NCI-H146 (cell line): ENCODE results near the gene GPR142.
A peak's percentile ranks its signal among the peaks of the same experiment; 100 is the strongest.

ENCODE experiments used
- DNase-seq: peaks from one replicate; lab custom pipeline; 2025; lab: John Stamatoyannopoulos, UW

Gene GPR142

DNA sequence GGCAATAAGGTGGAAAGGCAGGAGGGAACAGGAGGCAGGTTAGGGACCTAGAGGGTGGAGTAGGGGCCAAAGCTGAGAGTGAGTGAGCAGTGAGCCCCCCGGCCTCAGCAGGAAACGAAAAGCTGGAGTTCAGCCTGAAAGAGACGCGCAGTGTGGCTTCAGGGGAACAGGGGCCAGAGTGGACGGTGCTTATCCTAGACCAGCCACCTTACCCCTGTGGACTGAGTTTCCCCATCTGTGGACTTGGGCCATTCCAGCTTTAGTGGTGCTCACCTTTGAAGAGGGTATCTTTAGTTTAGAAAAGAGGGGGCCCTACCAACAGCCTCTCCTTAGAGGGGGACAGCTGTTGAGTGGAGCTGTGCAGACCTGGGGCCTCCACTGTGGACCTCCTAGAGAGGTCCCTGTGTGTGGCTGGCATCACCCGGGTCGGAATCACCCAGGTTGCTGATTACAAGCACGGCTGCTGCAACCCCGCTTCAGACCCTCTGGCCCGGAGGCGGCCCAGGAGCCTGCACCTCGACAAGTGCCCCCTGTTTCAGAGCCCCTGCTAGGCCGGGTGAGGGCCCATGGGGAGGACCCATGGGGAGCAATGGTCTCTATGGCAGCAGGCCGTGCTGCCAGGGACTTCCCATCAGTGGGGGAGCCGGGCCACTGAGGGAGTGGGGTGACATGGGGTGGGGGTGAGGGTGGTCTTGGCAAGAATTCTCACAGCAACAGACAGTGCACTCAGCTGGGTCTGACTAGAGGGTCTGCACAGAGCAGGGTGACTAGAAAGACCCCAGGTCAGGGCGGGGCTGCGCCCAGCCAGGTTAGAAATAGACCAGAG is 2.6 kb downstream of the GPR142 start:
- DNase-seq = no peak

DNA sequence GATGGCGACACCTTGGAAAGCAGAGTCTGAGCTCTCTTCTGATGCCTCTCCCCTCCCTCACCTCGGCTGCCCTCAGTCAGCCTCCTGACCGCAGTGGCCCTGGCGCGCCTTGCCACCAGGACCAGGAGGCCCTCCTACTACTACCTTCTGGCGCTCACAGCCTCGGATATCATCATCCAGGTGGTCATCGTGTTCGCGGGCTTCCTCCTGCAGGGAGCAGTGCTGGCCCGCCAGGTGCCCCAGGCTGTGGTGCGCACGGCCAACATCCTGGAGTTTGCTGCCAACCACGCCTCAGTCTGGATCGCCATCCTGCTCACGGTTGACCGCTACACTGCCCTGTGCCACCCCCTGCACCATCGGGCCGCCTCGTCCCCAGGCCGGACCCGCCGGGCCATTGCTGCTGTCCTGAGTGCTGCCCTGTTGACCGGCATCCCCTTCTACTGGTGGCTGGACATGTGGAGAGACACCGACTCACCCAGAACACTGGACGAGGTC is 4.4 kb downstream of the GPR142 start:
- no peak for DNase-seq

DNA sequence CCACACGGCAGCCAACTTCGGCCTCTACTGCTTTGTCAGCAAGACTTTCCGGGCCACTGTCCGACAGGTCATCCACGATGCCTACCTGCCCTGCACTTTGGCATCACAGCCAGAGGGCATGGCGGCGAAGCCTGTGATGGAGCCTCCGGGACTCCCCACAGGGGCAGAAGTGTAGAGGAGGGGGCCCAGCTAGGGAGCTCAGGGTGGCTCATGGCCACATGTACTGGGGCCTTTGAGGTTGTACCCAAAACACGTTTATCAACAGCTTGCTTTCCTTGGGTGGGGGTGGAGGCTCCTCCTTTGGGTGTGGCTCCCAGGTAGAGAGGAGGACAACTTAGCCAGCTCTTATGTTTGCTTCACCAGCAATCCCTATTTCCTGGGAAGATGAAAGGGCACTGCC is 5.1 kb downstream of the GPR142 start:
- DNase-seq = no peak

DNA sequence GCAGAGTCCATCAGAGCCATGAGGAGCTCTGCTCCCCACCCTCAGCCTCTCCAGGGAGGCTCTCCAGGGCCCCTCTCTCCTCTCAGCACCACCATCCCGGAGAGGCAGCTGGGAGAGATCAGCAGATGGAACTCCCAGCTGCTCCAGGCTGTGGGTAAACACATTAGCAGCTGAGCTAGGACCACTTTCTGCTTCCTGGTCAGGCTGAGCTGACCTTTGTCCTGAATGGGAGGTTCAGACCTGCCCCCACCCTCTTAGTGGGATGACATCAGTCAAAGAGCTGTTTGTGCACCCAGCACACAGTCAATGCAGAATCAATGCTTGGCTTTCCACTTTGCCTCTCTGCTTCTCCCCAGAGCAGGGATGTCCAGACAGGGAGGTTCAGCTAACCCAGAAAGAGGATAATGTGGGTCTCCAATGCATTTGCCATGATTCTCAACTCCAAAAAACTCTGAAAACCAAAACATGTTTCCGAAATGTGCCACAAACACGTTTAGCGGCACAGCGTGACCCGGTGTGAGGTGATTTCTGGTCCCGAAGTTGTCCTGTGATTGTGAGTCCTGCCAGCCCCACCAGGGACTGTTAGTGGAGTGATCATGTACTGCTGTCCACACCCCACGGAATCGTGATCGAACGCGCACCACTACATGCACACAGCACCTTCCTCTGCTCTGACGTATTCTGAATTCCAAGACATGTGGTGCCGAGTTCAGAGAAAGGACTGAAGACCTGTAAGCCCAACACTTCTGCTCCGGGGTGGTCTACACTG is 6.7 kb downstream of the GPR142 start:
- peak; percentile 66 for DNase-seq

DNA sequence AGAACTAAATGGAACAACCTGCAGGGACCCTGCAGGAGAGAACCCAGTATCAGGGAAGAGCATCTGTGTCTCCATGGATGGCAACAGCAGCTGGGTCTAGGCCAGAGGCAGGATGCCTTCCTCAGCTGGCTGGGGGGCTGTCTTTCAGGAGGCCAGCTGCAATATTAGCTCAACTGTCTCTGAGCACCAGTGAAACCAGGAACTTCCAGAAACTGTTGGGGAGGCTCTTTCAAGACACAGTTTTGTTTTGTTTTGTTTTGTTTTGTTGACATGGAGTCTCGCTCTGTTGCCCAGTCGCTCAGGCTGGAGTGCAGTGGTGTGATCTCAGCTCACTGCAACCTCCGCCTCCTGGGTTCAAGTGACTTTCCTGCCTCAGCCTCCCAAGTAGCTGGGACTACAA is 7.6 kb downstream of the GPR142 start:
- DNase-seq = no peak

DNA sequence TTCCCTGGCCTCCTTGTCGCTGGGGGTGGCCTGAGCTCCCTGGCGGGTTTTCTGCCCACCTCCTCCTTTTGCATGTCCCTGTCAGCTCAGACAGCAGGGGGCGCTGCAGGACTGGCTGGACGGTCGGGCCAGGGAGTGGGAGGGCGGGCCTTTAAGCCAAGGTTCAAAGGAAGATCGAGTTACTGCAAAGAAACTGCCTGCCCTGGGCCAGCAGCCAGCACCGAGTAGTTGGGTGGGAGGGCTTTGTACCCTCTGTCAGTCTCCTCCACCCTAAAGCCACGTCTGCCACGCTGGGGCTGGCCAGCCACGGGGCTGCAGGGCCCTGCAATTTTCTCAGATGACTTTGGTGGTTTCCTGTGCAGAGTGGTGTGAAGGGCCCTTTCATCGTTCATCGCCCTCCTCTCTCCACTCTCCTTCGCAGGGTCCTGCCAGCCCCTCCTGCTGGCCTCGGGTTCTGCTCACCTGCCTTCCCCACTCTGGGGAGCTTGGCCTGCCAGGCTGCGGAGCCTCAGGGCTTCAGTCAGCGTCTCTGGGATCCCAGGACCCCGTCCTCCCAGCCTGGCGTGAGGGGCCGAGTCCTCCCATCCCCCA is 12.3 kb downstream of the GPR142 start:
- DNase-seq = peak; percentile 62

DNA sequence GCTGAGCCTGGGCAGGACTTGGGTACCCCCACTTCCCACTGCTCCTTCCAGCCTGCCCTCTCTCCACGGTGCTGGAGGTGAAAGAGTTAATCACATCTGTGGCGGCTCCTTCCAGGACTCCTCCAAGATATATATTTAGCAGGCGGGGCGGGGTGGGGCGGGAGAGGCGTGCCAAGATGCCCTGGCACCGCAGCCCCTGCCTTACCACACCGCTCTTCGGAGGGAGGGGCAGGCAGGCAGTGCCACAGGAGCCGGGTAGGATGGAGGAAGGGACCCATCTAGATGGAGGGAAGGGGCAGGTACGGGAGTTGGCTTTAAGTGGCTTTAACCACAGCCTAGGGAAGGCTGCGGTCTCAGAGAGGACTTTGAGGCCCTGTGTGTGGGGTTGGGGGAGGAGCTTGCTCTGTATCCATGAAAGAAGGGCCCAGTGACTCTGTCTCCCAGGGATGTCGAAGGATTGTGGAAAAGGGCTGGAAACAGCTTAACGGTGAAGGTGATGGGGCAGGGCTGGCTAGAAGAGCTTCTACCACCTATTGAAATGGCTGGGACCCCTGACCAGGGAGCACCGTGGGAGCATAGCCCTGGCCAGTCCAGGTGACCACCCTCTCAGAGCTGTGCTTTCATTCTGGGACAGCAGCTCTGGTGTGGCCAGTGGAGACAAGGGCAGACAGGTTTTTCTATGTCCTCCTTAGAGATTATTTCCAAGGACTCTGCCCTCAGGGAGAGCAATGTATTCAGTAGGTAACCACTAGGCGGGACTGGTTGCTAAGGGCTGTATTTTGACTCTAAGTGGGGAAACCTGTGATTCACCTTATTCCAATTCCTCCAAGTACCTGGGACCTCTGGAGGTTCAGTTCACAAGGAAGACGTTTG is 13.0 kb downstream of the GPR142 start:
- no peak for DNase-seq

DNA sequence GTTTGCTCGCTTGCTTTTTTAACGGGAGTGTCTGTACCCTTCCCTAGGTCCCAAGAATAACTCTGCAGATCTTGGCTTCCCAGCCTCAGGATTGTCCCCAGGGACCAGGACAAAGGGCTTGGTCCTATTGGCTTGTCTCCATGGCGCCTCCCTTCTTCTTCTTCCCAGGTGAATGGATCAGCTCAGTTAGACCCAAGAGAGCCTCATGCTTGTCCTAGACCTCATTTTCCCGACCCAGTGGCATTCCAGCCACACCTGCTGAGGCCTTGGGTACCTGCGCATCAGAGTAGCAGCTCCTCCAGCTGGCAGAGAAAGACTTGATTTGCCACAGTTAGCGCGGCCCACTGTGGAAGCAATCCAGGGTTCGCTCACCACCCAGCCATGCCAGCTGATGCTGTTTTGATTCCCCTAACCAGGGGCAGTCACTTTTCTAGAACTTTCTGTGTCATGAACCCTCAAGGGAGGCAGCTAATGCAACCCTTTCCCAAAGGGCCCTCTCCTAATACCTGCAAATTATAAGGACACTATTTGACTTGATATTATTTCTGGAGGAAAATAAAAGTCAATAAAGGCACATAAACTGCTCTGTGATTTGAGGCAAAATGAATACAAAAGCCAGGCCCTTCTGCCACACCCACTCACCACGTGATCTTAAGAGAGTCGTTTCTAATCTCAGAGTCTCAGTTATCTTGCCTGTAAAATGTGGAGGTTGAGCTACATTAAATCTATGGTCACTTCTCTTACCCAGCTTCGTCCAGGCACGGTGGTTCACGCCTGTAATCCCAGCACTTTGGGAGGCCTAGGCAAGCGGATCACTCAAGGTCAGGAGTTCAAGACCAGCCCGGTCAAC is 13.9 kb downstream of the GPR142 start:
- DNase-seq = no peak

DNA sequence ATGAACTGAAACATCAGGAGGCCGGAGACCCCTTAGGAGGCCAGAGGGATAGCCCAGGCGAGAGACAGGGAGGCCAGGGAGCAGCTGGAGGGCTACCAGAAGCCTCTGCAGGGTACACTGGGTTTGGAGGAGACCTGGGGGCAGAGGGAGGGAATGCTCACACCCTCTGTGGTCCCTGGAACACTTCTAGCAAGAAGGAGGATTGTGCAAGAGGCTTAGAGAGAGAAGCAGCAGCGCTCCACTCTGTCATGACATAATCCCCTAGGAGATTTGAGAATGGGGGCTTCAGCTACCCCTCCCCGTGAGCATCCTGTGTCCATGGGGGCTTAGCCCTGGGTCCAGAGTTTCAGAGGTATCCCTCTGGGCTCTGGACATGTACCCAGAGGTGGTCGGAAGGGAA is 15.8 kb downstream of the GPR142 start:
- DNase-seq = no peak

DNA sequence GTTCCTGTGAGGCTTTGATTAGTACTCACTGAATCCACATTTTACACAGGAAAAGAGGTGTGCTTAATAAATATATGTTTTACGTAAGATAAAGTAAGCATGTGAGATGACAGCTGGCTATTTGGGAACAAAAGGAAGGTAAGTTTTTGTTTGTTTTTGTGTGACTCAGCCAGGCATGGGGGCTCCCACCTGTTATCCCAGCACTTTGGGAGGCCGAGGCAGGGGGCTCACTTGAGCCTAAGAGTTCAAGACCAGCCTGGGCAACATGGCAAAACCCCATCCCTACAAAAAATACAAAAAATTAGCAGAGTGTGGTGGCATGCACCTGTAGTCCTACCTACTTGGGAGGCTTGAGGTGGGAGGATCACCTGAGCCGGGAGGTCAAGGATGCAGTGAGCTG is 17.9 kb downstream of the GPR142 start:
- no peak for DNase-seq

DNA sequence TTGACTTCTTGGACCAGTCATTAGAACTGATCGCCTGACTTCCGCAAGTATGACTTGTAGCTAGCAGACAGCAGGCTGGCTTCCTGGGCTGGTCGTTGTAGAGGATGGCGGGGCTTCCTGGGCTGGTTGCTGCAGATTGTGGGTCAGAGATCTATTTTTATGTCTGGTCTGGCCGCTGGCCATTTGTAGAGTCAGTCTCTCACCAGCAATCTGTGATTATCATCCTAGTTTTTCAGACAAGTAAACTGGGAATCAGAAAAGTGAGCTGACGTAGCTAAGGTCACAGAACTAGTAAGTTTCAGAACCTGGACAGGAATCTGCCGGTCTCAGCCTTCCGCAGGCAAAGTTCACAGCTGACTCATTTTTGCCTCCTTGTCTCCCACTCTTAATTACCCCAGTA is 19.1 kb downstream of the GPR142 start:
- DNase-seq = no peak

DNA sequence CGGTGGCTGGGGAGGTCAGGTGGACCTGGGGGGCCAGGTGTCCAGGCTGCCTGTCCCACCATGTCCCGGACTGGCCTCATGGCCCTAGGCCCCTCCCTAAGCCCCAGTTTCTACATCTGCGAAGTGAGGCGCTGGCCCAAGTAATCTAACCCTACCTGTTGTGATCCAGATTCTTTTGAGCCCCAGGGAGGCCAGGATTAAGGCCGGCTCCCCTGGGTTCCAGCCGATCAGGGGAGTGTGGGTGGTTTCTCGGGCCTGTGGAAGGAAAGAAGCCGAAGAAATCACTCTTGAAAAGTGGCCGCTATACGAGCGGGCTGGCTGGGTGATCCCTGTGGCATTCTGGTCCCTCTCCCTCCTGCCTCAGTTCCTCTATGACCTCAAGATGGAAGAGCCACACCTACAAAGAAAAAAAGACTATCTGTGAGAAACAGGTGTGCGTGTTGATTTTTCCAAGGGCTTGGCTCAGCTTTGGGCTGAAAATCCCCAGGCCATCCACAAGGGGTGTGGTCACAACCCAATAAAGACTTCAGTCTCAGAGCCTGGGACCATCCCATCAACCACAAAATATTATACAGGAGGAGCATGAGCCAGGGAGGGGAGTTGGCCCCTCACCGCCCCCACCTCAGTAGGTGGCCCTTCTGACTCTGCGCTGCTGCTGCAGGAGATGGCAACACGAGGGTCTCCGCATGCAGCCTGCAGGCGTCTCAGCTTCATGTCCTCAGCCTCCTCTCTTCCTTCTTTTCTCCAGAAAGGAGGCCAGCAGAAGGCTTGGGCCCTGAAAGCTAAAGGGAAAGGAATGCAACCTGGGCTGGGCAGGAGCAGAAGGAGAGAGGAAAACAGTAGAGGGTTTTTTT is 20.3 kb downstream of the GPR142 start:
- DNase-seq = no peak

DNA sequence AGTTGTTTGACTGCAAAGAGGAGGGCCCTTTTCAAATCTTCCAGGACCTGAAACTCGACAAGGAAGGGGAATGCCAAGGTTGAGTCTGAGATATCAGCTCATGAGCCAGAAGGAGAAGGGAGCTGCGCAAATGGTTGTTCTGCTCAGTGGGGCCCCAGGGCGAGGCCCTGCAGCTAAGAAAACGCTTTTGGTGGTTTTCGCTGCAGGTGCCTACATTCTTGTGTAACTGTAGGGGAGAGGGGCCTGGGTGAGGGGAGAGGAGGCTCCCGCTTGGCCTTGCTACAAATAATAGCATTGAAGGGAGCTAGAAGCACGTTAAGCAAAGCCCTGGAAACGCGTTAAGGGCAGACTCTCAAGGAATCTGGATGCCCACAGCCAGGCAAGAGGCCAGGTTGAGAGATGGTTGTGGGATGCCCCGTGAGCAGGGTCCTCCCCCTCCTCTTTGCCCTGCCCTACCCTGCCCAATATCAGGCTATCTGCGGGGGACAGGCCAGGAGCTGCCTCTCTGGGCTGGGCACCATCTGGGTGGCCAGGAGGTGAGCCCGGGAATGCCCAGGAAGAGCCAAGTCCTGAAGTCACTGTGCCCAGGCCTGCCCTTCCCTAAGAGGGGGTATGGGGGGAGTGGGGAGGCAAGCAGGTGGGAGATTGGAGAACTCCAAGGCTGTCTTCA is 21.9 kb downstream of the GPR142 start:
- no peak for DNase-seq

DNA sequence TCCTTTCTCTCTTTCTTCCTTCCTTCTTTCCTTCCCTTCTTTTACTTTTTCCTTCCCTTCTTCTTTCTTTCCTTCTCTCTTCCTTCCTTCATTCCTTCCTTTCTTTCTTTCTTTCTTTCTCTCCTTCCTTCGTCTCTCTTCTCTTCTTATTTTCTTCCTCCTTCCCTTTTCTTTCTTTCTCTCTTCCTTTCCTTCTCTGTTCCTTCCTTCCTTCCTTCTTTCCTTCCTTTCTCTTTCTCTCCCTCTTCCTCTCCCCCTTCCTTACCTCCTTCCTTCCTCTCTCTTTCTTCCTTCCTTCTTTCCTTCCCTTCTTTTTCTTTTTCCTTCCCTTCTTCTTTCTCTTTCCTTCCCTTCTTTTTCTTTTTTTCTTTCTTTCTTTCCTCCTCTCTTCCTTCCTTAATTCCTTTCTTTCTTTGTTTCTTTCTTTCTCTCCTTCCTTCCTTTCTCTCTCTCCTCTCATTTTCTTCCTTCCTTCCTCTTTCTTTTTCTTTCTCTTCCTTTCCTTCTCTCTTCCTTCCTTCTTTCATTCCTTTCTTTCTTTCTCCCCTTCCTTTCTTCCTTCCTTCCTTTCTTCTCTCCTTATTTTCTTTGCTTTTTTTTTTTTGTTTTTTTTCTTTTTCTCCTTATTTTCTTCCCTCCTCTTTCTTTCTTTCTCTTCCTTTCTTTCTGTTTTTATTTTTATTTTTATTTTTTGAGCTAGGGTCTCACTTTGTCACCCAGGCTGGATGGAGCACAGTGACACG is 22.8 kb downstream of the GPR142 start:
- no peak for DNase-seq

DNA sequence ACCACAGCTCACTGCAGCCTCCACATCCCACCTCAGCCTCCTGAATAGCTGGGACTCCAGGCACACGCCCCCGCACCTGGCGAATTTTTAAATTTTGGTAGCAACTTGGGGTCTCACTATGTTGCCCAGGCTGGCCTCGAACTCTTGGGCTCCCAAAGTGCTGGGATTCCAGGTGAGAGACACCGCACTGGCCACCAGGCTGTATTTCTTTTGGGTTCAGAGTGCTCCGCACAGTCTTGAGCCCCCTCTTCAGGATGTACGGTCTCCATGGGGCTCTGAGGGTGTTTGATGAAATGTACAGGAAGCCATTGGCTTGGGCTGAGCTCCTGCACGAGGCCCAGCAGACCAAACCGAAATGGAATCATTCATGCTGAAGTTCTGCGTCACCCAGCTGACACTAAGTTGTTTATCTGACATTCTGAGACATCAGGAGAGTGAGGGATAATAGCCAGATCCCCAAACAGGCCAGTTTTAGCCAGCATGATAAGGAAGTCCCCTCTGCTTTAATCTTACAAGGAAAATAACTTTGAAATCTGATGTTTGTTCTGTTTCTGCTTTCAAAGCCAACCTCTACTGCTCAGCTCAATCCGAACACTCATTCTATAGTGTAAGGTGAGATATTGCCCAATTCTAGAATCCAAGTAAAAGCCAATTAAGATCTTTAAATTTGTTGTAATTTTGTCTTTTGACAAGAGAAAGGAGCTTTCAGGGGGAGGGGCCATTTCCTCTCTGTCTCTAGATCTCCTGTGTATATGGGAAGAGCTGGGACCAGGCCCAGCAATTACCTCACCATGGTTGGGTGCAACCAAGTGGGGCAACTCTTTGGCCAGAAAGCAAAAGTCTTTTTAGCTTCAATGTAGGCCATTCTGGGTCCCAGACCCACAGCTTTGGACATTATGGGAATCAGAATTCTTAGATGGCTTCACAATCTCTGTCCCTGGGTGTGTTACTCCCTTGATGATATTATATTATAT is 23.7 kb downstream of the GPR142 start:
- DNase-seq = no peak

DNA sequence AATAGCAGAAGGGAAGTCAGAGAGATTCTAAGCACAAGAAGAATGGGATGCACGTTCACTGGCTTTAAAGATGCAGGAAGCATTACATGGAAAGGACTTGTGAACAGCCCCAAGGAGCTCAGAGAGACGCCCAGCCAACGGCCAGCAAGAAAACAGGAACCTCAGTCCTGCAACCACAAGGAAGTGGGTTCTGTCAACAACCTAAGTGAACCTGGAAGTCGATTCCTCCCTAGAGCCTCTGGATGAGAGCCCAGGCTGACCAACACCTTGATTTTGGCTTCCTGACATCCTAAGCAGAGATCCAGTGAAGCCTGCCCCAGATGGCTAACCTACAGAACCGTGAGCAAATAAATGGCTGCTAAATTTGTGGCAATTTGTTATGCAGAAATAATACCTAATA is 24.5 kb downstream of the GPR142 start:
- DNase-seq = no peak

DNA sequence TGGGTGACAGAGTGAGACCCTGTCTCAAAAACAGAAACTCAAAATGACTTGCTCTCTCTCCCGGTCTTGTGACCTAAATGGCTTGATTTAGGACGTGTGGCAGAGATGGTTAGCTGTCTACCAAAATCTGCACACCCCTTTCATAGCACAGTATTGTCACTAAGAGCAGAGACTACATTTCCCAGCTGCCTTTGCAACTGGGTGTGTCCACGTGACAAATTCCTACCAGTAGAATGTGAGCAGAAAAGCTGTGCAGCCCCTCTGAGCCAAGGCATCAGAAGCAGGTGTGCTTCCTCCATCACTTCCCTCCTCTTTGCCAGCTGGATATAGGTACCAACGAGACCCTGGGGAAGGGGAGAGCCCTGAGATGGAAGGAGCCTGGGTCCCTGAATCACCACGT is 25.5 kb downstream of the GPR142 start:
- no peak for DNase-seq
